ENCODE measurements around the gene MAPRE2. TPM values are rescaled to one million over a fixed set of nuclear protein-coding genes. Genes with fewer than 3 reads are reported as not detected.
"Not testable (repeated sequence)": the region's sequence is repeated elsewhere in the genome, so short reads cannot be mapped to it uniquely, and the experiment has no call there.

The MAPRE2 gene
- total RNA-seq, 2 donors from 2014 or later = 11.7 to 11.9 TPM

- Histone ChIP-seq H3K9me3 (no peaks in the 10 kb centered on the region), H3K36me3 (replicated peaks in 1 of 2; ENCODE audit: insufficient read depth in 1 of 2, low read depth in 2 of 2) (no peaks in the 10 kb centered on the region), H3K4me1 (peaks cover 12% of the 10 kb centered on the region), H3K4me3 (no peak overlapping the region), H3K27me3 (no peaks in the 10 kb centered on the region), H3K27ac (peak overlapping the region in 1 of 4 donors; percentile 33)
- TF ChIP-seq CTCF (IDR thresholded peaks at IDR 0.05) (no peak), POLR2A (IDR thresholded peaks at IDR 0.05) (no peak)
- intact Hi-C loops (cut with DNase I) = no loop called here
- ATAC-seq (no peak), DNase-seq (no peak)
- 65 to 71% methylated on average over 4 of the region's 4 CpGs for WGBS, 2 donors
Observed at GRCh38 chr18:35144698-35145097, 103.5 kb downstream of the MAPRE2 start.

DNA sequence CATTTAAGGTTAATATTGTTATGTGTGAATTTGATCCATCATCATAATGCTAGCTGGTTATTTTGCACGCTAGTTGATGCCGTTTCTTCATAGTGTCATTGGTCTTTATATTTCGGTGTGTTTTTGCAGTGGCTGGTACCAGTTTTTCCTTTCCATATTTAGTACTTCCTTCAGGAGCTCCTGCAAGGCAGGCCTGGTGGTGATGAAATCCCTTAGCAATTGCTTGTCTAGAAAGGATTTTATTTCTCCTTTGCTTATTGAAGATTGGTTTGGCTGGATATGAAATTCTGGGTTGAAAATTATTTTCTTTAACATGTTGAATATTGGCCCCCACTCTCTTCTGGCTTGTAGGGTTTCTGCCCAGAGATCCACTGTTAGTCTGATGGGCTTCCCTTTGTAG lies 109.0 kb downstream of the MAPRE2 start:
- WGBS, 2 donors = 88 to 95% methylated on average over 3 of the region's 3 CpGs
- H3K9me3 ChIP-seq; H3K27ac ChIP-seq; H3K4me3 ChIP-seq; H3K27me3 ChIP-seq; ATAC-seq; H3K36me3 ChIP-seq (replicated peaks in 1 of 2; ENCODE audit: insufficient read depth in 1 of 2, low read depth in 2 of 2); DNase-seq; H3K4me1 ChIP-seq; intact Hi-C loops (cut with DNase I): not testable (repeated sequence)

DNA sequence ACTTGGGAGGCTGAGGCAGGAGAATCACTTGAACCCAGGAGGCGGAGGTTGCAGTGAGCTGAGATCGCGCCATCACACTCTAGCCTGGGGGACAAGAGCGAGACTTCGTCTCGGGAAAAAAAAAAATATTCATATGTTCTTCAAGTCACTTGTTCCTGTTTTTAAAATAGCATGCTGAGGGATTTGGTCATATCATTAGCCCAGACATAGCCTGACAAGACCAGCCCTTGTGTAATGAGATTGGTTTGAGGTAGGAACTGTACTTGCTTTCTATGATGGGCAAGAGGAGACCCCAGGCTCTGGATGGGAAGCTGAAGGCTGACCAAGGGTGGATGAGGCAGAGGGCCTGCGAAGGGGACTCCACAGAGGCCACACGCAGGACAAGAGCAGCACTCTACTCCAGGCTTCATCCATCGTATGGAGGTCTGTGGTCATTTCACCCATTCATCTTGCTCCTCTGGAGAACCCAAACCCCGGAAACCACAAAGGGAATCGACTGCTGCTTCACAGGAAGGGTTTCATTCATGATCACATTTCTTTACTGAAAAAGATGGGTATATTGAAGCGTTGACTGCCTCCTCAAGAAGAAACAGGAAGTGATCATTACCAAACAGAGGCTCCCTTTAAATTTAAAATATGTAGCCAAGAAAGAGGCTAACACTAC lies 112.5 kb downstream of the MAPRE2 start:
- ATAC-seq (no peak), DNase-seq (no peak)
- WGBS, 2 donors = 77 to 91% methylated on average over 11 to 12 of the region's 12 CpGs
- Histone ChIP-seq H3K9me3 (no peaks in the 10 kb centered on the region), H3K27me3 (no peaks in the 10 kb centered on the region), H3K36me3 (replicated peaks in 1 of 2; ENCODE audit: insufficient read depth in 1 of 2, low read depth in 2 of 2) (no peaks in the 10 kb centered on the region), H3K4me3 (no peak overlapping the region), H3K4me1 (peaks cover 9% of the 10 kb centered on the region), H3K27ac (no peak overlapping the region)
- TF ChIP-seq CTCF (IDR thresholded peaks at IDR 0.05) (no peak), POLR2A (IDR thresholded peaks at IDR 0.05) (no peak)
- intact Hi-C loops (cut with DNase I) = no loop called here

GRCh38 chr18:35155398-35156117 lies 114.3 kb downstream of the MAPRE2 start:
- Histone ChIP-seq H3K27ac (peak overlapping the region in 2 of 4 donors; percentile 18 to 19), H3K36me3 (replicated peaks in 1 of 2; ENCODE audit: insufficient read depth in 1 of 2, low read depth in 2 of 2) (no peaks in the 10 kb centered on the region), H3K4me1 (peaks cover 9% of the 10 kb centered on the region), H3K27me3 (no peaks in the 10 kb centered on the region), H3K4me3 (no peak overlapping the region), H3K9me3 (no peaks in the 10 kb centered on the region)
- intact Hi-C loops (cut with DNase I) = no loop called here
- ATAC-seq = peak; percentile 91
- peak; percentile 41 to 75 (median 66) for DNase-seq
- 18 to 27% methylated on average over 6 to 8 of the region's 8 CpGs for WGBS, 2 donors
- no peak for TF ChIP-seq CTCF (IDR thresholded peaks at IDR 0.05)
- no peak for TF ChIP-seq POLR2A (IDR thresholded peaks at IDR 0.05)

DNA sequence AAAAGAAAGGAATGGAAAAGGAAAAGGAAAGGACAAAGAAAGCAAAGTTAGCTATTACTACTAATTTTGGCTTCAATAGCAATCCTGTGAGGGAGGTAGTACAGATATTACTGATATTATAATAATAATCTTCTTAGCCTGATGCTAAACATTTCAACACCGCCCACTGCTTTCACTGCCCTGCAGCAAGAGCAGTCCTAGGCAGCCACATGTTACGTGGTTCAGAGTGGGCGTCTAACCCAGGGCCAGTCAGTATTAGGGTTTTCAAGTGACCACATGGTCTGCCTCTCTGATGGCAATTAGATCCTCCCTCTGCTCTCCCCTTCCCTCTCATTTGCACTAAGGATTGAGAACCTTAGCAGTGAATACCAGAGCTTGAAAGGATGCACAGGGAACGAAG lies 116.0 kb downstream of the MAPRE2 start:
- Histone ChIP-seq H3K9me3 (no peaks in the 10 kb centered on the region), H3K4me3 (no peak overlapping the region), H3K36me3 (replicated peaks in 1 of 2; ENCODE audit: insufficient read depth in 1 of 2, low read depth in 2 of 2) (no peaks in the 10 kb centered on the region), H3K27ac (no peak overlapping the region), H3K4me1 (peaks cover 15% of the 10 kb centered on the region), H3K27me3 (no peaks in the 10 kb centered on the region)
- 83 to 93% methylated on average over 4 of the region's 4 CpGs for WGBS, 2 donors
- TF ChIP-seq POLR2A (IDR thresholded peaks at IDR 0.05) (no peak), CTCF (IDR thresholded peaks at IDR 0.05) (no peak)
- intact Hi-C loops (cut with DNase I) = no loop called here
- no peak for ATAC-seq
- no peak for DNase-seq
